Caco-2 (cell line): ENCODE results near the gene S100PBP. TPM values are rescaled to one million over a fixed set of nuclear protein-coding genes. Genes with fewer than 3 reads are reported as not detected.

ENCODE experiments used
- BruUV-seq: library from RNA; stranded (reverse); fragments of 400-500 nt; replicated peaks from 2 replicates; lab custom pipeline; 2021; lab: Mats Ljungman, UMichigan
- CTCF ChIA-PET: fragments of 300-600 bp; sonication (Branson Sonifier 250); formaldehyde crosslinking; loops from one replicate; lab custom pipeline; 2022; ENCODE audit warnings: antibody characterized with exemption; lab: Charles Lee
- POLR2A ChIA-PET: fragments of 300-600 bp; sonication (Branson Sonifier 250); formaldehyde crosslinking; loops from one replicate; lab custom pipeline; 2022; ENCODE audit warnings: antibody characterized with exemption; lab: Charles Lee
- DNase-seq, 2 experiments: peaks; one replicate each; pipeline versions ENCODE4 v3.0.0 to v3.0.0-alpha.2; 2020 to 2022
- H3K27me3 ChIP-seq: replicated peaks from 2 replicates; pipeline ENCODE4 v1.6.0; 2011; ENCODE audit warnings: low read length; ENCODE audit not compliant: control insufficient read depth, insufficient read depth
- H3K36me3 ChIP-seq: 2 replicates; pipeline ENCODE4 v1.5.1; 2011; ENCODE audit warnings: low read length; ENCODE audit not compliant: control insufficient read depth, insufficient read depth
- H3K4me1 ChIP-seq: fragments of 250-450 bp; sonication (Bioruptor Pico); 2 replicates; pipeline ENCODE4 v1.5.1; 2020; ENCODE audit warnings: mild to moderate bottlenecking
- H3K4me3 ChIP-seq: 2 replicates; pipeline ENCODE4 v1.5.1; 2011; ENCODE audit warnings: low read depth, mild to moderate bottlenecking, control low read depth, low read length
- H3K9me3 ChIP-seq: fragments of 250-450 bp; sonication (Bioruptor Pico); 2 replicates; pipeline ENCODE4 v1.5.1; 2020; ENCODE audit warnings: mild to moderate bottlenecking, moderate library complexity
- H3K27ac Mint-ChIP-seq: one replicate; pipeline ENCODE4 v1.8.0; 2022; ENCODE audit warnings: mixed read lengths; ENCODE audit not compliant: unreplicated experiment
- H3K27me3 Mint-ChIP-seq: one replicate; pipeline ENCODE4 v1.8.0; 2022; ENCODE audit warnings: mixed read lengths; ENCODE audit not compliant: insufficient read depth, unreplicated experiment
- H3K36me3 Mint-ChIP-seq: one replicate; pipeline ENCODE4 v1.8.0; 2022; ENCODE audit warnings: mild to moderate bottlenecking, mixed read lengths; ENCODE audit not compliant: insufficient read depth, unreplicated experiment
- H3K4me1 Mint-ChIP-seq: one replicate; pipeline ENCODE4 v1.8.0; 2022; ENCODE audit warnings: low read depth, mixed read lengths; ENCODE audit not compliant: unreplicated experiment
- H3K4me3 Mint-ChIP-seq: one replicate; pipeline ENCODE4 v1.8.0; 2022; ENCODE audit warnings: mild to moderate bottlenecking, moderate library complexity, mixed read lengths; ENCODE audit not compliant: unreplicated experiment
- H3K9me3 Mint-ChIP-seq: one replicate; pipeline ENCODE4 v1.8.0; 2022; ENCODE audit warnings: mixed read lengths; ENCODE audit not compliant: unreplicated experiment
- intact Hi-C: fragments of 100-400 bp; cut with micrococcal nuclease; formaldehyde crosslinking; loops from one replicate; pipeline ENCODE4 v1.10.0; 2022; ENCODE audit not compliant: unreplicated experiment
- total RNA-seq: library from RNA; stranded (reverse); gene quantifications from 2 replicates; pipeline ENCODE4 v1.2.3, GENCODE V29; 2022
- TF ChIP-seq, protein P1 (sequence below), 2 experiments: fragments of 200-600 bp in 1 of 2; IDR thresholded peaks; 1 replicate in 1 of 2; 2 replicates in 1 of 2; pipeline versions ENCODE4 v1.5.1 to v1.8.0; 2011 to 2022; ENCODE audit warnings: antibody characterized with exemption in 1 of 2, control low read depth in 1 of 2, inconsistent platforms in 1 of 2, low read depth in 1 of 2, low read length in 1 of 2, mild to moderate bottlenecking in 1 of 2, moderate library complexity in 1 of 2; ENCODE audit not compliant: insufficient read depth in 1 of 2, severe bottlenecking in 1 of 2, unreplicated experiment in 1 of 2

The S100PBP gene
- total RNA-seq, 1 experiment from 2014 or later: 23.8 TPM

DNA sequence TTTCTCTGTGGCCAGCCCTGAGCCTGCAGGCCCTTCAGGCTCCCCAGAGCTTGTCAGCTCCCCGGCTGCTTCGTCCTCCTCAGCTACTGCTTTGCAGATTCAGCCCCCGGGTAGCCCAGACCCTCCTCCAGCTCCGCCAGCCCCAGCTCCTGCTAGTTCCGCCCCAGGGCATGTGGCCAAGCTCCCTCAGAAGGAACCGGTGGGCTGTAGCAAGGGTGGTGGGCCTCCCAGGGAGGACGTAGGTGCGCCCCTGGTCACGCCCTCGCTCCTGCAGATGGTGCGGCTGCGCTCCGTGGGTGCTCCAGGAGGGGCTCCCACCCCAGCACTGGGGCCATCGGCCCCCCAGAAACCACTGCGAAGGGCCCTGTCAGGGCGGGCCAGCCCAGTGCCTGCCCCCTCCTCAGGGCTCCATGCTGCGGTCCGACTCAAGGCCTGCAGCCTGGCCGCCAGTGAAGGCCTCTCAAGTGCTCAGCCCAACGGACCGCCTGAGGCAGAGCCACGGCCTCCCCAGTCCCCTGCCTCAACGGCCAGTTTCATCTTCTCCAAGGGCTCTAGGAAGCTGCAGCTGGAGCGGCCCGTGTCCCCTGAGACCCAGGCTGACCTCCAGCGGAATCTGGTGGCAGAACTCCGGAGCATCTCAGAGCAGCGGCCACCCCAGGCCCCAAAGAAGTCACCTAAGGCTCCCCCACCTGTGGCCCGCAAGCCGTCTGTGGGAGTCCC lies 45.7 kb upstream of the S100PBP start:
- H3K36me3 ChIP-seq: no peaks in the 10 kb centered on the region; the same call in 1 of the 2 replicates
- no peaks in the 10 kb centered on the region for H3K27me3 Mint-ChIP-seq
- H3K4me3 ChIP-seq: no peak overlapping the region
- peaks cover 67% of the 10 kb centered on the region for H3K36me3 Mint-ChIP-seq
- H3K9me3 ChIP-seq: no peaks in the 10 kb centered on the region
- TF ChIP-seq, protein P1, sequence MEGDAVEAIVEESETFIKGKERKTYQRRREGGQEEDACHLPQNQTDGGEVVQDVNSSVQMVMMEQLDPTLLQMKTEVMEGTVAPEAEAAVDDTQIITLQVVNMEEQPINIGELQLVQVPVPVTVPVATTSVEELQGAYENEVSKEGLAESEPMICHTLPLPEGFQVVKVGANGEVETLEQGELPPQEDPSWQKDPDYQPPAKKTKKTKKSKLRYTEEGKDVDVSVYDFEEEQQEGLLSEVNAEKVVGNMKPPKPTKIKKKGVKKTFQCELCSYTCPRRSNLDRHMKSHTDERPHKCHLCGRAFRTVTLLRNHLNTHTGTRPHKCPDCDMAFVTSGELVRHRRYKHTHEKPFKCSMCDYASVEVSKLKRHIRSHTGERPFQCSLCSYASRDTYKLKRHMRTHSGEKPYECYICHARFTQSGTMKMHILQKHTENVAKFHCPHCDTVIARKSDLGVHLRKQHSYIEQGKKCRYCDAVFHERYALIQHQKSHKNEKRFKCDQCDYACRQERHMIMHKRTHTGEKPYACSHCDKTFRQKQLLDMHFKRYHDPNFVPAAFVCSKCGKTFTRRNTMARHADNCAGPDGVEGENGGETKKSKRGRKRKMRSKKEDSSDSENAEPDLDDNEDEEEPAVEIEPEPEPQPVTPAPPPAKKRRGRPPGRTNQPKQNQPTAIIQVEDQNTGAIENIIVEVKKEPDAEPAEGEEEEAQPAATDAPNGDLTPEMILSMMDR (IDR thresholded peaks at IDR 0.05; ENCODE audit: insufficient read depth in 1 of 2, low read depth in 1 of 2, low read length in 1 of 2, severe bottlenecking in 1 of 2, unreplicated experiment in 1 of 2): no peak
- CTCF ChIA-PET: interaction anchor here (1.5 to 5.6 kb wide), 3 partner anchors 22 to 60 kb away, joined by 4 to 79 read pairs (median 5); no protein-coding TSS in a partner anchor
- H3K27ac Mint-ChIP-seq: no peak overlapping the region
- H3K4me3 Mint-ChIP-seq: no peak overlapping the region
- no peaks in the 10 kb centered on the region for H3K9me3 Mint-ChIP-seq
- intact Hi-C loops: loop anchor here (10.0 kb wide), 1 partner anchor 367 kb away; no protein-coding TSS in a partner anchor
- H3K4me1 ChIP-seq: peaks cover 6% of the 10 kb centered on the region; the same call in 1 of the 2 replicates
- POLR2A ChIA-PET: no interaction called here
- no peaks in the 10 kb centered on the region for H3K27me3 ChIP-seq
- no peak for DNase-seq
- BruUV-seq: no TSS peak
- peaks cover 23% of the 10 kb centered on the region for H3K4me1 Mint-ChIP-seq

GRCh38 chr1:32772281-32773017 lies 45.0 kb upstream of the S100PBP start:
- no peak for DNase-seq
- H3K4me1 Mint-ChIP-seq: peaks cover 16% of the 10 kb centered on the region
- H3K36me3 Mint-ChIP-seq: peaks cover 68% of the 10 kb centered on the region
- H3K27me3 Mint-ChIP-seq: no peaks in the 10 kb centered on the region
- no TSS peak for BruUV-seq
- TF ChIP-seq, protein P1 (IDR thresholded peaks at IDR 0.05; ENCODE audit: insufficient read depth in 1 of 2, low read depth in 1 of 2, low read length in 1 of 2, severe bottlenecking in 1 of 2, unreplicated experiment in 1 of 2): no peak
- no peaks in the 10 kb centered on the region for H3K9me3 Mint-ChIP-seq
- POLR2A ChIA-PET: interaction anchor here (0.8 kb wide), 1 partner anchor 11 kb away, joined by 4 read pairs; no protein-coding TSS in a partner anchor
- Histone ChIP-seq H3K9me3 (no peaks in the 10 kb centered on the region), H3K36me3 (no peaks in the 10 kb centered on the region; the same call in 1 of the 2 replicates), H3K27me3 (no peaks in the 10 kb centered on the region), H3K4me3 (no peak overlapping the region), H3K4me1 (peaks cover 6% of the 10 kb centered on the region; the same call in 1 of the 2 replicates)
- CTCF ChIA-PET: interaction anchor here (1.2 to 5.6 kb wide), 3 partner anchors 23 to 60 kb away, joined by 4 to 79 read pairs (median 4); no protein-coding TSS in a partner anchor
- peak overlapping the region; percentile 73 for H3K27ac Mint-ChIP-seq
- intact Hi-C loops: loop anchor here (1.0 to 10.0 kb wide), 2 partner anchors 60 to 368 kb away; no protein-coding TSS in a partner anchor
- H3K4me3 Mint-ChIP-seq: peak overlapping the region; percentile 35
